NT2/D1 (cell line): ENCODE data around the gene ALPK3.

Source experiments
- SUZ12 ChIP-seq: IDR thresholded peaks from 2 replicates; pipeline ENCODE4 v1.6.1; 2011; ENCODE audit not compliant: insufficient read length, insufficient read depth; ENCODE audit errors: extremely low read depth
- YY1 ChIP-seq: IDR thresholded peaks from 2 replicates; pipeline ENCODE4 v1.6.1; 2011; ENCODE audit not compliant: insufficient read length, insufficient read depth
- ZNF274 ChIP-seq: IDR thresholded peaks from 2 replicates; pipeline ENCODE4 v1.6.1; 2011; ENCODE audit warnings: mild to moderate bottlenecking, low read depth, low read length

GRCh38 chr15:84831028-84831427, 13.9 kb downstream of the ALPK3 start:
- TF ChIP-seq SUZ12: no peak
- TF ChIP-seq ZNF274: no peak
- no peak for TF ChIP-seq YY1
